Esophagus squamous epithelium (tissue), 5 donors: ENCODE measurements around the gene OR1D5. TPM values are rescaled to one million over a fixed set of nuclear protein-coding genes. Genes with fewer than 3 reads are reported as not detected.
A peak's percentile ranks its signal among the peaks of the same experiment; 100 is the strongest.

Experiments
- DNase-seq: peaks from one replicate; lab custom pipeline; 2025; lab: John Stamatoyannopoulos, UW
- H3K27ac ChIP-seq, 4 donors: fragments of 200-600 bp; sonication (generic); one replicate each; pipeline ENCODE4 v1.5.1; 2016 to 2019; ENCODE audit warnings: mild to moderate bottlenecking in 1 of 4
- H3K27me3 ChIP-seq, 4 donors: fragments of 200-600 bp; sonication (generic); 1 replicate in 3 of 4; 2 replicates in 1 of 4; pipeline versions ENCODE4 v1.5.1 to v1.6.0; 2017 to 2021; ENCODE audit warnings: antibody characterized with exemption in 1 of 4
- H3K36me3 ChIP-seq, 3 donors: fragments of 200-600 bp; sonication (generic); one replicate each; pipeline ENCODE4 v1.5.1; 2016 to 2019
- H3K4me1 ChIP-seq, 3 donors: fragments of 200-600 bp; sonication (generic); one replicate each; pipeline ENCODE4 v1.5.1; 2017 to 2019
- H3K4me3 ChIP-seq, 4 donors: fragments of 200-600 bp; sonication (generic); 1 replicate in 3 of 4; 2 replicates in 1 of 4; pipeline ENCODE4 v1.5.1; 2016 to 2019; ENCODE audit warnings: mild to moderate bottlenecking in 2 of 4, moderate library complexity in 1 of 4
- H3K9me3 ChIP-seq, 3 donors: fragments of 200-600 bp; sonication (generic); one replicate each; pipeline ENCODE4 v1.5.1; 2016 to 2019
- POLR2A ChIP-seq, 4 donors: fragments of 450-650 bp; IDR thresholded peaks; one replicate each; pipeline ENCODE4 v1.6.1; 2017; ENCODE audit warnings: antibody characterized with exemption in 4 of 4, mild to moderate bottlenecking in 4 of 4, moderate library complexity in 3 of 4
- WGBS, 2 donors: methylation state at CpG; one replicate each; pipeline ENCODE4 v1.1.5; 2018; 5-methylcytosine and 5-hydroxymethylcytosine counted together
- intact Hi-C: fragments of 100-400 bp; cut with DNase I; formaldehyde crosslinking; loops from one replicate; pipeline ENCODE4 v1.15.0; 2022
- total RNA-seq, 4 donors: library from RNA; depleted of rRNA; stranded (reverse); fragments of >200 nt; gene quantifications; one replicate each; pipeline ENCODE4 v1.1.0, GENCODE V29; 2016
- TF ChIP-seq, protein P1 (sequence below), 6 experiments: fragments of 450-650 bp in 4 of 6; fragments of 200-600 bp in 2 of 6; sonication (generic) in 2 of 6; IDR thresholded peaks; one replicate each; pipeline ENCODE4 v1.5.1; 2016 to 2019; ENCODE audit warnings: antibody characterized with exemption in 6 of 6, mild to moderate bottlenecking in 4 of 6, moderate library complexity in 4 of 6
- donor health status: DM: yes; HTN: yes; CAD: no.

OR1D5 gene
- total RNA-seq, 4 donors from 2014 or later, result not detected

GRCh38 chr17:3046753-3047152 is 16.7 kb downstream of the OR1D5 start:
- 62 to 79% methylated on average over 3 of the region's 3 CpGs for WGBS, 2 donors
- intact Hi-C loops, result loop anchor here (10.0 kb wide), 1 partner anchor 588 kb away; the partner anchor contains the start of genes CTNS and SHPK
- Histone ChIP-seq H3K27me3 (peaks cover 0 to 9% (median 0%) of the 10 kb centered on the region in 4 donors), H3K9me3 (peaks cover 0 to 10% (median 8%) of the 10 kb centered on the region in 3 donors), H3K27ac (no peak overlapping the region), H3K4me1 (peaks cover 3 to 16% (median 4%) of the 10 kb centered on the region in 3 donors), H3K4me3 (no peak overlapping the region), H3K36me3 (no peaks in the 10 kb centered on the region)
- no peak for DNase-seq
- TF ChIP-seq, protein P1, sequence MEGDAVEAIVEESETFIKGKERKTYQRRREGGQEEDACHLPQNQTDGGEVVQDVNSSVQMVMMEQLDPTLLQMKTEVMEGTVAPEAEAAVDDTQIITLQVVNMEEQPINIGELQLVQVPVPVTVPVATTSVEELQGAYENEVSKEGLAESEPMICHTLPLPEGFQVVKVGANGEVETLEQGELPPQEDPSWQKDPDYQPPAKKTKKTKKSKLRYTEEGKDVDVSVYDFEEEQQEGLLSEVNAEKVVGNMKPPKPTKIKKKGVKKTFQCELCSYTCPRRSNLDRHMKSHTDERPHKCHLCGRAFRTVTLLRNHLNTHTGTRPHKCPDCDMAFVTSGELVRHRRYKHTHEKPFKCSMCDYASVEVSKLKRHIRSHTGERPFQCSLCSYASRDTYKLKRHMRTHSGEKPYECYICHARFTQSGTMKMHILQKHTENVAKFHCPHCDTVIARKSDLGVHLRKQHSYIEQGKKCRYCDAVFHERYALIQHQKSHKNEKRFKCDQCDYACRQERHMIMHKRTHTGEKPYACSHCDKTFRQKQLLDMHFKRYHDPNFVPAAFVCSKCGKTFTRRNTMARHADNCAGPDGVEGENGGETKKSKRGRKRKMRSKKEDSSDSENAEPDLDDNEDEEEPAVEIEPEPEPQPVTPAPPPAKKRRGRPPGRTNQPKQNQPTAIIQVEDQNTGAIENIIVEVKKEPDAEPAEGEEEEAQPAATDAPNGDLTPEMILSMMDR (IDR thresholded peaks at IDR 0.05), result no peak
- no peak for TF ChIP-seq POLR2A (IDR thresholded peaks at IDR 0.05)

DNA sequence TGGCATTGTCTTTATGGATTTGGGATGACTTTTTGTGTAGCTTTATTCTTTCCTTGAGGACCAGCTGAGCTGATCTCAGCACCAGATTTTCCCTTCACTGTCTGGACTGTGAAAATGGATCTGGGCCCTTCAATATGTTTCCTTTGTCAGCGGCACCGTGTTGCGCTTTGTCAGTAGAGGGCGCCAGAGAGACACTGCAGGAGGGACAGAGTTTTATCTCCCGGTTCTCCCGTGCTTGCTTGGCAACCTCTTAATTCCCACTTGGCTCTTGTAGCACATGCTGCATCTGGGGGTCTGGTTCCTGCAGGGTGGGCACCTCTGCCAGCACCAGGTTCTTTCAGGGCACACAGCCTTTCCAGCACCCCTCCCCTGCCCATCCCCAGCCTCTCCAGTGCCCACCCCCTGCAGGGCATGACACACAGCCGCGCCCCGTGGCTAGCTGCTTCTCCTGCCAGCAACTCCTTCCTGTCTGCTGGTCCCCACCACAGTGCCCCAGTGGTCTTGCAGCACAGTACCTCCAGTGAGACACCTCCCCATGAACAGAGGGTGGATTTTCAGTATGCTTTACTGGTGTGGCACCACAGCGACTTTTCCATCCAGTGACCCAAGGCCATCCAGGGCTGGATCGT is 19.6 kb downstream of the OR1D5 start:
- H3K27ac ChIP-seq, result no peak overlapping the region
- intact Hi-C loops, result loop anchor here (10.0 kb wide), 1 partner anchor 591 kb away; the partner anchor contains the start of genes CTNS and SHPK
- DNase-seq, result no peak
- WGBS, 2 donors, result 54 to 56% methylated on average over 8 to 9 of the region's 11 CpGs
- H3K27me3 ChIP-seq, result peaks cover 0 to 21% (median 0%) of the 10 kb centered on the region in 4 donors
- no peaks in the 10 kb centered on the region for H3K36me3 ChIP-seq
- peaks cover 0 to 8% (median 0%) of the 10 kb centered on the region in 3 donors for H3K4me1 ChIP-seq
- no peak overlapping the region for H3K4me3 ChIP-seq
- peaks cover 0 to 10% (median 8%) of the 10 kb centered on the region in 3 donors for H3K9me3 ChIP-seq
- TF ChIP-seq, protein P1 (IDR thresholded peaks at IDR 0.05), result peak in 2 of 6 experiments; percentile 9 to 52
- no peak for TF ChIP-seq POLR2A (IDR thresholded peaks at IDR 0.05)

- TF ChIP-seq, protein P1 (IDR thresholded peaks at IDR 0.05), result no peak
- no peak for TF ChIP-seq POLR2A (IDR thresholded peaks at IDR 0.05)
- H3K4me3 ChIP-seq, result no peak overlapping the region
- H3K36me3 ChIP-seq, result no peaks in the 10 kb centered on the region
- no peaks in the 10 kb centered on the region for H3K4me1 ChIP-seq
- peaks cover 0 to 32% (median 0%) of the 10 kb centered on the region in 4 donors for H3K27me3 ChIP-seq
- H3K9me3 ChIP-seq, result peaks cover 0 to 10% (median 8%) of the 10 kb centered on the region in 3 donors
- no peak for DNase-seq
- WGBS, 2 donors, result 66 to 68% methylated on average over 5 of the region's 5 CpGs
- H3K27ac ChIP-seq, result no peak overlapping the region
- intact Hi-C loops, result loop anchor here (10.0 kb wide), 1 partner anchor 594 kb away; the partner anchor contains the start of genes CTNS and SHPK
These were observed 22.5 kb downstream of the OR1D5 start for GRCh38 chr17:3040882-3041281.

DNA sequence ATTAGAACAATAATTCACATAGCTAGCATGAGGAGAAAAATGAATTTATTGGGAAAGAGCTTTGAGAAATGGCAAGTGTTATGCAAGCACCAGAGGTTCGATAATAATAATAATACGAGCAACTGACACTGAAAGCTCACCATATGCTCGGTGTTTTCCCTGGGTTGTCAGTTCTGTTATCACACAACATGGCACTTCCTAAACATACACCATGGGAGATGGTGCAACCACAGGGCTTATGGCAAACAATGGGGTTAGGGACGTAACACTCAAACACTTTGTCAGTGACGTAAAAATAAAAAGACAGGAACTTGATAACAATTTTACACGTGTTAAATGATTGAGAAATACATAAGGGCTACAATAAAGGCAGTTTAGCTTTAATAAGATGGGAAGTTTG is 23.7 kb downstream of the OR1D5 start:
- WGBS, 2 donors, result 33 to 41% methylated on average over 6 of the region's 6 CpGs
- H3K36me3 ChIP-seq, result no peaks in the 10 kb centered on the region
- TF ChIP-seq, protein P1 (IDR thresholded peaks at IDR 0.05), result no peak
- no peak for TF ChIP-seq POLR2A (IDR thresholded peaks at IDR 0.05)
- DNase-seq, result no peak
- no peaks in the 10 kb centered on the region for H3K4me1 ChIP-seq
- peaks cover 0 to 10% (median 8%) of the 10 kb centered on the region in 3 donors for H3K9me3 ChIP-seq
- H3K27me3 ChIP-seq, result peaks cover 0 to 37% (median 0%) of the 10 kb centered on the region in 4 donors
- intact Hi-C loops, result loop anchor here (10.0 kb wide), 1 partner anchor 595 kb away; the partner anchor contains the start of genes CTNS and SHPK
- no peak overlapping the region for H3K27ac ChIP-seq
- H3K4me3 ChIP-seq, result no peak overlapping the region

DNA sequence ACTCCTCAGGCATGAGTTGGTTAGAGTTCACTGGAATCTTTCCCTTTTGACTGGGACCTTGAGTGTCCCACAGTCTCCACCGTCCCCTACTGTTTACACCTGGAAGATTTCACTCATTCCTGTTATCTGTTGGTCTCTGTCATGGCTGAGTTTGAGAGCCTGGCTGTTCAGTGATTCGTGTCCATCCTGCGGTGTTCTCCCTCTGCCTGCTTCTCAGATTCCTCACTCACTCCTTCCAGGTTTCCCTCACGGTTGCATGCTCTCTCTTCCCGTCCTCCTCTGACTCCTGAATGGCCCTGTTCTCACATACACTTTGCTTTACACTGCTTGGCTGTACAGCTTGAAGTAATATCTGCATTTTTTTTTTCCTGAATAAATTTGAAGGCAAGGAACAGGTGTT is 24.5 kb downstream of the OR1D5 start:
- Histone ChIP-seq H3K4me1 (no peaks in the 10 kb centered on the region), H3K27me3 (peaks cover 0 to 34% (median 0%) of the 10 kb centered on the region in 4 donors), H3K9me3 (peaks cover 0 to 7% (median 5%) of the 10 kb centered on the region in 3 donors), H3K27ac (no peak overlapping the region), H3K36me3 (no peaks in the 10 kb centered on the region), H3K4me3 (no peak overlapping the region)
- DNase-seq, result no peak
- no peak for TF ChIP-seq POLR2A (IDR thresholded peaks at IDR 0.05)
- TF ChIP-seq, protein P1 (IDR thresholded peaks at IDR 0.05), result no peak
- 40 to 64% methylated on average over 5 of the region's 5 CpGs for WGBS, 2 donors
- intact Hi-C loops, result no loop called here
